Cerebellar cortex (tissue), 1 donor: Measurements from ENCODE around the gene ST6GALNAC2.
"Not testable (repeated sequence)": the region's sequence is repeated elsewhere in the genome, so short reads cannot be mapped to it uniquely, and the experiment has no call there.

ENCODE experiments used
- DNase-seq: peaks from one replicate; pipeline ENCODE4 v3.0.0-alpha.2; 2015; ENCODE audit warnings: low spot score

ST6GALNAC2 gene

DNA sequence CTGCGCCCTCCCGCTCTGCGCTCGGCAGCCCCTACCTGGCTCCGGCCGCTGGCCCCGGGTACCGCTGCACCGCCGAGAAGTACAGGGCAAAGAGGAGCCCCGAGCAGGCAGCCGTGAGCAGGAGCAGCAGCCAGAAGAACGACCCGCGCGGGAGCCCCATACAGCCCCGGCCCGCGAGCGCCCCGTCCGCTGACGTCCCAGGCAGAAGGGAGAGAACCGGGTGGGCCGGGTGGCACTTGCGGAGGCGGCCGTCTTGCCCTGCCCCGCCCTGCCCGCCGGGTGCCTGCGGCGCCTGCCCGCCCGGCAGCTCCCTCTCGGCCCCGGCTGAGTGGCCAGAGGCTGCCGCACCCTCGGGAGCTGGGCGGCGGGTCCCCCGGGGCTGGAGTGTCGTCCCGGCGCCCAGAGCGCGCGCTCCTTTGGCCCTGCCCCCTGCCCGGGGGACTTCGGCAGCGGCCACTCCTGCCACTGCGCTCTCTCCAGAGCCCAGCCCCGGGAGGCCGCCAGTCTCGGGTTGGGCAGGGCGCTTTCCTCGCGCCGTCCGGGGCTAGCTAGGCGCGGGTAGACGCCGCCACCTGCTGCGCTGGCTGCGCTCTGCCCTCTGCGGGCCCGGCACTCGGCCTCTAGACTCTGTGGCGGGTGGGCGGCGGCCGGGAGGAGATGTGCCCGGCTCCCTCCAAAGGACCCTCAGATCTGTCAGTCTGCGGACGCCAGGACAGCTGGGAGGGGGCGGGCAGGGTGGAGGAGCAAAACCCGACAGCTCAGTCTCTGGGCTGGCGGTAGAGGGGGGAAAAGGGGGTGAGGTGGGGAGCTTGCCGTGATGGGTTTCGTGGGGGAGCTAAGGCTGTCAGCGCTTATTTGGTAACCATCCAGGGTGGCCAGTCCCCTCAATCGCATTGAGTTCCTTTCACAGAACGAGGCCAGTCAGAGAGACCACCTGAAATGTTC lies at the start of gene ST6GALNAC2:
ST6GALNAC2 (minus strand) TSS at position 212 of the 945 bp plus-strand sequence; CDS start at position 160, 52 bp downstream.
- no peak for DNase-seq

DNA sequence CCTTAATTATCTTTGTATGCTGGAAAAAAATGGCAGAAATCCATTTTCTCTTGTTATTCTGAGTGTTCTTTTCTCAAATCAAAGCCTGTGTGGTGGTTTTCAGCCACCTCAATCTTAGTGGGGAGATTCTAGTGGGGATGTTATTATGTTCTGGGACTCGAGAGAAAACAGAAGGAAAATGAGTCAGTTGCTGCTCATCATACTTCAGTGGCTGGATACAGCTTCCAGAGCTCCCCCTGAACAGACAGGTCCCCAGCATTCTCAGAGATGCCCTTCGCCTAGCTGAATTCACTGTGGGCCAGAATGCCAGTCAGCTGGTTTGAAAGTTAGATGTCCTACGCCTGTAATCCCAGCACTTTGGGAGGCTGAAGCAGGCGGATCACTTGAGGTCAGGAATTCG lies 49.4 kb upstream of the ST6GALNAC2 start:
- no peak for DNase-seq

DNA sequence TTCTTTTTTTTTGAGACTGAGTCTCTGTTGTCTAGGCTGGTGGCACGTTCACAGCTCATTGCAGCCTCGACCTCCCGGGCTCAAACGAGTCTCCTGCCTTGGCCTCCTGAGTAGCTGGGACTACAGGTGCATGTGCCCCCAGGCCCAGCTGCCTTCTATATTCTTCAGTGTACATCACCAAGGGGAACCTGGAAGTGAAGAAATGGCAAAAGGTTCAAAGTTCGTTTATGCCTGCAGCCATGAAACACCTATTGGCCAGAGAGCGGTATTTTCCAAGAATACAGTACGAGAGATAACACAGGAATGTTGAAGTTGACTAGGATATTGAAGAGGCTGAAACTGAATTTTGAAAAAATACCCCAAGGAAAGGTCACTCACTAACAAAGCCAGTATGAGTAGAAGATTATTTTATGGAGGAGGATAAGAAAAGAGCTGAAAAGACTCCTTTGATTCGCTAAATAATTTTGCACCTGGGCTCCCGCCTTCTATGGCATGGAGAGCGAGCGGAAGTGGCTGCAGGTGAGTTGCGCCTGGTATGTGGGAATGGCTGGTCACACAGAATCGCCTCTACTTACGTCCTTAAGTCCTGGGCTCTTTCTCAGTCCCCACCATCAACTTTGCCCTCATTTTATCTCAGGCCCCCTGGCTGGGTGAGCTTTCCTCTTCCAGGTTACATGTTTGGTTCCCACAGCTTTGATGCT lies 48.1 kb upstream of the ST6GALNAC2 start:
- no peak for DNase-seq

DNA sequence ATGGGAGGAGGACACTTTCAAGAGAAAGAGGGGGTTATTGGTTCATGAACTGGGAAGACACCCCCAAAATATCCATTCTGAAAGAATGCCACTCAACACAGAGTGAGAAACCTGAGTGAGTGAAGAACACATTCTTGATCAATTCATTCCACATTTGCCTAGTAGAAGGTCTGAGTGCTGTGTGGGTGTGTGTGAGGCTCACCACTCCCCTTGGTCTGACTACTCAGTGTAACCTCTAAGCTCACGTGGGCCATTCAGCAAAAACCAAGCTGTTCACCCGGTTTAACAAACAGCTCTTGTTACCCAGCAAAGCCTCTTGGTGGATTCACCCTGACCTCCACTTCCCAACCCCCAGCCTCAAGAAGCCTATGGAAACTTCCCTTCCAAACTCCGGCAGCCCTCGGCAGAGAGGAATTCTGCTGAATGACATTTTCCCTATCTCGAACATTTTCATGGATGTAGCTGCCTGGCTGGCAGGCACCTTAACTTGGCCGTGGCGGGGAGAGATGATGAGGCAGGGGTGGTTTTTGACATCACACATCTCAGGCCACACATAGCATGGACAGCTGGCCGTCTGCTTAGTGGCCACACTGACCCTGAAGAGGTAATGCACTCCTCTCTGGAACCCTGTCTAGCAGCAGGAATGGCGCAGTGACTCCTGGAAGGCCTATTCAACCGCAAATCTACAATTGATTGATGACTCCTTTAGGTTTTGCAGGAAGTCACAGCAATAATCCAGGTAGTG lies 46.3 kb upstream of the ST6GALNAC2 start:
- no peak for DNase-seq

DNA sequence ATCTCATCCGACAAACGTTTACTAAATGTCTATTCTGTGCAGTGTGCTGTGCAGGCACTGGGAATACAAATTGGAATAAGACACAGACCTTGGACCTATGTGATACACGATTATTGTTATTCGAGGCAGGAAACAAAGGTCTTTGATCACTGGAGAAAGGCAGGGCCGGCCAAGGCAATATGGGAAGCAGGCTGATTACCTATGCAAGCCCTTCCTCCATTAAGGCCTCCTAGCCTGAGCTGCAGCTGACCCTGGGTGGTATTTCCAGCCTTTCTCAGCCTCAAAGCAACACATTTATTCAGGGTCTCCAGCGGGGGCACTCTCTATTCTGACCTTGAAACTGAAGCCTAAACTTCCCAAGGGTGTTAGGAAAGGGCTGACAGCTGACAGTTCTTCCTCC lies 44.5 kb upstream of the ST6GALNAC2 start:
- no peak for DNase-seq

- no peak for DNase-seq
Observed at GRCh38 chr17:76627510-76627909, 41.9 kb upstream of the ST6GALNAC2 start.

GRCh38 chr17:76626442-76626841 lies 40.8 kb upstream of the ST6GALNAC2 start:
- no peak for DNase-seq

- no peak for DNase-seq
Observed at GRCh38 chr17:76625496-76625895, 39.8 kb upstream of the ST6GALNAC2 start.

DNA sequence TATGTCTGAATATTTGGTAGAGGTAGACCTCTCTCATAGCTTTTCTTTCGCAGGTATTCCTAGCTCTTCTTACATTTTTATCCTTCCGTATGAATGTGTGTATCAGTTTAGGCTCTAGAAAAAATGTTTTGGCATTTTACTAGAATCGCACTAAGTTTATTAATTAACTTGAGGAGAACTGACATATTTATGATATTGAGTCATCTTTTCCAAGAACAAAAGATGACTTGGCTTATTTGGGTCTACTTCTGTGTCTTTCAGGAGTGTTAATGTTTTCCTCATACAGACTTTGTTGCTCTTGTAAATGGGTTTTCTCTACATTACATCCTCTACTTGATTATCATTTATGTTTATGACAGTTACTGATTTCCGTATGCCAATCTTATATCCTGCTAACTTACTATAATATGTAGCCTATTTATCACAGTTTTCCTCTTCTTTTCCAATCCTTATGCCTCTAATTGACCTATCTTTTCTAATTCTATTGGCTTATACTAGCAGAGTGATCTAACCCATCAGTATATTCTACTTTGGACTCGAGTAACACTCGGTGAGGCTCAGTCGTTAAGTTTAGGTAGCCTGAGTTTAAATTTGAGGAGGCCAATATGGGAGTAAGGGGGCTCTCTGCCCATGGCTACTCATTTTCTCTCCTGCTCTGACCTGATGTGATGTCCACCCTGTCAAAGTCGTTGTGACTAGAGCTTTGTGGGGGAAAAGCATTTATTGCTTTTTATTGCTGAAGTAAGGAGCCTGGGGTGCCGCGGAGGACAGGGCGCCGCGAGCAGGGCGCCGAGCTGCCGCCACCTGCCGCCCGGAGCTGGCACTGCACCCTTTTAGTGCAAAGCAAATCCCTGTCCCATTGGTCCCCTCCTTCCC lies 37.8 kb upstream of the ST6GALNAC2 start:
- peak; percentile 68 for DNase-seq

DNA sequence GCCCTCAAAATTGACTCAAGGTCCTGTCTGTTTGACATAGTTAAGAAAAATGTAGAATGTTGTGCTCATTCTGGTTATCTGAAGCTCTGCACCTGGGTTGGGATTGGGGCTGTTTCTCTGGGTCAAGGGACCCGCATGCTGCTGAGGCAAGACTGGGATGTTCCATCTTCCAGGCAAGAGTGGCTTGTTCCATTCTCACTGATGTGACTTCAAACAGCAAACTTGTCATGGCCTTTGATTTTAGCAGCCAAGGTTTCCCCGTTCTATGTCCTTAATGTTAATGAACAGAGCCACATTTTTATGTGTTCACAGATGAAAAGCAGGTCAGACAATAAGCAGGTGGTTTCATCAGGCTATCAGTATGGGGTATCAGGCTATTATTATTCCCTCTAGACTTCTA lies 32.2 kb upstream of the ST6GALNAC2 start:
- no peak for DNase-seq

DNA sequence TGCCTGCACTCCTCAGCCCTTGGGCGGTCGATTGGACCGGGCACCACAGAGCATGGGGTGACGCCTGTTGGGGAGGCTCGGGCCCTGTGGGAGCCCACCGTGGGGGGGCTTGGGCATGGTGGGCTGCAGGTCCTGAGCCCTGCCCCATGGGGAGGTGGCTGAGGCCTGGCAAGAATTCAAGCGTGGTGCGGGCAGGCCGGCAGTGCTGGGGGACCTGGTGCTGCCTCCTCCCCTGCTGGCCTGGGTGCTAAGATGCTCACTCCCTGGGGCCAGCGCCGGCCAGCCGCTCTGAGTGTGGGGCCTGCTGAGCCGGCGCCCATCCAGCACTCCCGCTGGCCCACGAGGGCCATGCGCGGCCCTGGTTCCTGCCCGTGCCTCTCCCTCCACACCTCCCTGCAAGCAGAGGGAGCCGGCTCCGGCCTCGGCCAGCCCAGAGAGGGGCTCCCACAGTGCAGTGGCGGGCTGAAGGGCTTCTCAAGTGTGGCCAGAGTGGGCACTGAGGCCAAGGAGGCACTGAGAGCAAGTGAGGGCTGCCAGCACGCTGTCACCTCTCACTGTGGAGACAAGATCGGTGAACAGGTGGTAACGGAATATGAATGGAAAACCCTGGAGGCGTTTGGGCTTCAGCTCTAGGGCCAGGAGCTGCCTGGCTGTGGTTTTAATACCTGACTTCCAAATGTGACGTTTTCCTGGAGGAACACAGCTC lies 29.4 kb upstream of the ST6GALNAC2 start:
- DNase-seq = no peak

GRCh38 chr17:76614064-76614759 lies 28.6 kb upstream of the ST6GALNAC2 start:
- DNase-seq = not testable (repeated sequence)

GRCh38 chr17:76612977-76613851 lies 27.6 kb upstream of the ST6GALNAC2 start:
- peak; percentile 91 for DNase-seq

DNA sequence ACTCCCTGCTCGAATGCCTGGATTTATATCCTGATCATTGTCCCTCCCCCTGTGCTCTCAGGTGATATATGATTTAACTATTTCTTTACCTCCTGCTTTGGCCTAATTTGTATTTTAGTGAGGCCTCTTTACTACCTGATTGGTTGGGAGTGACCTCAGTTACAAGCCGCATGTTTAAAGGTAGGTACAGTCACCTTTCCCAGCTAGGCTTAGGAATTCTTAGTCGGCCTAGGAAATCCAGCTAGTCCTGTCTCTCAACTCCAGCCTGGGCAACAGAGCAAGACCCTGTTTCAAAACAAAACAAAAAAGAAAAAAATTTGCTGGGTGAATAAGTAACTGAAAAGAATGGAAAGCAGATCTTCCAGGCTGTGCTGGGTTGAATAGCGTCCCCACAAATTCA lies 26.8 kb upstream of the ST6GALNAC2 start:
- no peak for DNase-seq

GRCh38 chr17:76611758-76612157 lies 26.1 kb upstream of the ST6GALNAC2 start:
- no peak for DNase-seq

DNA sequence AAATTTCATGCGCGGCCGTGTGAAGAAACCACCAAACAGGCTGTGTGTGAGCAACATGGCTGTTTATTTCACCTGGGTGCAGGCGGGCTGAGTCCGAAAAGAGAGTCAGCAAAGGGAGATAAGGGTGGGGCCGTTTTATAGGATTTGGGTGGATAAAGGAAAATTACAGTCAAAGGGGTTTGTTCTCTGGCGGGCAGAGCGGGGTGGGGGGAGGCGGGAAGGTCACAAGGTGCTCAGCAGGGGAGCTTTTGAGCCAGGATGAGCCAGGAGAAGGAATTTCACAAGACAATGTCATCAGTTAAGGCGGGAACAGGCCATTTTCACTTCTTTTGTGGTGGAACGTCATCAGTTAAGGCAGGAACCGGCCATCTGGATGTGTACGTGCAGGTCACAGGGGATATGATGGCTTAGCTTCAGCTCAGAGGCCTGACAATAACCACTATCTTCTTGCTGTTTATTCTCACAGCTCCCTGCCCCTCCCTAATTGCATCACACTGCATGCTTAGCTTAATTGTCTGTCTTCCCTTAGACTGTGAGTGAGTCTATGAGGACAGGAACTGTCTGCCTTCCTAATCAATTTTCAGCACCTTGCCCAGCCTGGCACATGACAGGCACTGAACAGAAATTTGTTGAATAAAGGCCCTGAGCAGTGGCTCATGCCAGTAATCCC lies 25.6 kb upstream of the ST6GALNAC2 start:
- not testable (repeated sequence) for DNase-seq

DNA sequence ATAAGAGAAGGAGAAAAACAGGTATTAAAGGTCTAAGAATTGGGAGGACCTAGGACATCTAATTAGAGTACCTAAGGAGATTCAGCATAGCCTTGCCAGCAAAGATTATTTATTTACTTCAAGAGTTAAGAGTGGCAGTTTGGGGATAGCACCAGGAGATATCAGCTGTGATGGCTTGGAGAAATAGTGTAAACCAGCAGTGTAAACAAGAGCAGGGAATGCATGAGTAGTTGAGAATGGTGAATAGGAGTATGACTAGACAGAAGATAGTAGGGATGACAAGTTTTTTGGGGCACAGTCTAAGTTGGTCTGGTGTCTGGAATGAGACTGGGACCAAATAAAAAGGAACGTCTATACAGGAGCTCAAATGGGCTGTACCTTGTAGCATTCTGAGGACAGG lies 21.0 kb upstream of the ST6GALNAC2 start:
- DNase-seq = not testable (repeated sequence)

DNA sequence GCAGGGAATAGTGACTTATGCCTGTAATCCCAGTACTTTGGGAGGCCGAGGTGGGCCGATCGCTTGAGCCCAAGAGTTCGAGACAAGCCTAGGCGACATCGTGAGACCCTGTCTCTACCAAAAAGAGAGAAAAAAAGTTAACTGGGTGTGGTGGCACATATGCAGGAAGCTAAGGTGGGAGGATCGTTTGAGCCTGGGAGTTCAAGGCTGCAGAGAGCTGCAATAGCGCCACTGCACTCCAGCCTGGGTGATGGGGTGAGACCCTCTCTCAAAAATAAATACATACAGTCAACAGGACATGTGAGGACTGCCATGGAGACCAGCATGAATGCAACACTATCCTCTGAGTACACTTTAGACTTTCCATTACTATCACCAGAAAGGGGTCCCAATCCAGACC lies 15.4 kb upstream of the ST6GALNAC2 start:
- no peak for DNase-seq
